ENCODE data around the gene PACSIN3.

Gene PACSIN3

DNA sequence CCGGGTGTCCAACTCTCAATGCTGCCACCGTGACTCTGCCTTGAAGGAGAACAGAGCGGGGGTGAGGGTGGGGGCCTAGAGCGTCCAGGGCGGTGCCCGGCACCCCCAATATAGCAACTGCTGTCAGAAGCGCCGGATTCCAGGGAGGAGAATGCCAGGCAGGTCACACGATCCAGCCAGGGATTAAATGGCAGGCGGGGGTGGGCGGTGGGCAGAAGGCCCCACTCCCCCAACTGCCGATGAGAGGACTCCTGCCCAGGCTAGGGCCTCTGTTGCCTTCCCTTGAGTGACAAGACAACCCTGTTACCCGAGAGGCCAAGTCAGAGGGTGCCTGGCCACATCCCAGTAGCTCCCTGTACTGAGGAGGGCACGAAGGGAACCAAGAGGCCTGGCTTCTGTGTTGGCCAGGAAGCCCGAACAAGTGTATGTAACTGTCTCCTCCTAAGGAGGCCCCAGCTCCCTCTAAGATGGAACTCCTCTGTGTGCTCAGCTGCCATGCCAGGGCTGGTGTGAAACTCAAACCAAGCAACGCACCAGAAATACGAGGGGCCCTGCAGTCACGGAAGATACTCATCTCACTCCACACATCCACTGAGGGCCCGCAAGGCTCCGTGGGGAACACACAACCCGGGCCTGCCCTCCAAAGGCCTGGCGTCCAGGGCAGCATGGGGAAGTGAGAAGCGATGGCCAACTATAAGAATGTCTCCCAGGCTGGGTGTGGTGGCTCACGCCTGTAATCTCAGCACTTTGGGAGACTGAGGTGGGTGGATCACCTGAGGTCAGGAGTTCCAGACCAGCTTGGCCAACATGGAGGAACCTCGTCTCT, 3.0 kb downstream of the PACSIN3 start:
- Histone ChIP-seq H3K36me3 (no peaks in the 10 kb centered on the region), H3K4me3 (ENCODE audit: low read depth, low read length) (no peak overlapping the region), H3K27me3 (no peaks in the 10 kb centered on the region), H3K4me1 (no peaks in the 10 kb centered on the region), H3K9me3 (no peaks in the 10 kb centered on the region)
- DNase-seq: no peak
- TF ChIP-seq, protein P1, sequence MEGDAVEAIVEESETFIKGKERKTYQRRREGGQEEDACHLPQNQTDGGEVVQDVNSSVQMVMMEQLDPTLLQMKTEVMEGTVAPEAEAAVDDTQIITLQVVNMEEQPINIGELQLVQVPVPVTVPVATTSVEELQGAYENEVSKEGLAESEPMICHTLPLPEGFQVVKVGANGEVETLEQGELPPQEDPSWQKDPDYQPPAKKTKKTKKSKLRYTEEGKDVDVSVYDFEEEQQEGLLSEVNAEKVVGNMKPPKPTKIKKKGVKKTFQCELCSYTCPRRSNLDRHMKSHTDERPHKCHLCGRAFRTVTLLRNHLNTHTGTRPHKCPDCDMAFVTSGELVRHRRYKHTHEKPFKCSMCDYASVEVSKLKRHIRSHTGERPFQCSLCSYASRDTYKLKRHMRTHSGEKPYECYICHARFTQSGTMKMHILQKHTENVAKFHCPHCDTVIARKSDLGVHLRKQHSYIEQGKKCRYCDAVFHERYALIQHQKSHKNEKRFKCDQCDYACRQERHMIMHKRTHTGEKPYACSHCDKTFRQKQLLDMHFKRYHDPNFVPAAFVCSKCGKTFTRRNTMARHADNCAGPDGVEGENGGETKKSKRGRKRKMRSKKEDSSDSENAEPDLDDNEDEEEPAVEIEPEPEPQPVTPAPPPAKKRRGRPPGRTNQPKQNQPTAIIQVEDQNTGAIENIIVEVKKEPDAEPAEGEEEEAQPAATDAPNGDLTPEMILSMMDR (IDR thresholded peaks at IDR 0.05; ENCODE audit: low read depth, low read length): no peak

DNA sequence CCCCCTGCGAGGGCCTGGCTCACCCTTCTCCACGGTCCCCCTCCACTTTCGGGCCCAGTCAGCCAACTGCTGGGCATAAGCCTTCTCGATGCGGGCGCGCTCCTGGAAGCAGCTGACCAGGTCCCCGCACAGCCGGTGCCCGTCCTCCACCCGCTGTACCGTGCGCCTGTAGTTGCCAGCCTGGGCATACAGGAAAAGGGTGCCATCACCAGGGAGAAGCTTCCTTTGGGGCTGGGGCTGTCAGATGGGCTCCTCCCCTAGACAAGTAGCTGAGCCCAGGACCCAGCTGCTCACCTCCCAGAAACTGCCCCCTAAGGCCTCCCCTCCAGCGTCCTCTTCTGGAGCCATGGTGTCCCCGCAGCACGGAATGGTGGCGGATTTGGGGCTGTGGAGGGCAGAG, 3.9 kb downstream of the PACSIN3 start:
- Histone ChIP-seq H3K36me3 (no peaks in the 10 kb centered on the region), H3K27me3 (no peaks in the 10 kb centered on the region), H3K4me3 (ENCODE audit: low read depth, low read length) (no peak overlapping the region), H3K4me1 (peaks cover 6% of the 10 kb centered on the region), H3K9me3 (no peaks in the 10 kb centered on the region)
- DNase-seq: no peak
- TF ChIP-seq, protein P1 (IDR thresholded peaks at IDR 0.05; ENCODE audit: low read depth, low read length): no peak

DNA sequence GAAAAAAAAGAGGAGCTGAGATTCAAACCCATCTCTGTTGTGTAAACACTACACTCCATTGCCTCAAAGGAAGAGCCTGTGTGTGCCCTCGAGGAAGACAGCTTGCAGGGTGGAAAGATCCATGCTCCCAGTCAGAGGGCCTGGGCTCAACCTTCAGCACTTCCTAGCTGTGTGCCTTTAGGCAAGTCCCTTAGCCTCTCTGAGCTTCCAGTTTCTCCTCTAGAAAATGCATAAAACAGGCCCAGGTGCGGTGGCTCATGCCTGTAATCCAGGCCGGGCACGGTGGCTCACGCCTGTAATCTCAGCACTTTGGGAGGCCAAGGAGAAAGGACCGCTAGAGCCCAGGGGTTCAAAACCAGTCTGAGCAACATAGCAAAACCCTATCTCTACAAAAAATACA, 5.0 kb downstream of the PACSIN3 start:
- TF ChIP-seq, protein P1 (IDR thresholded peaks at IDR 0.05; ENCODE audit: low read depth, low read length): no peak
- no peaks in the 10 kb centered on the region for H3K27me3 ChIP-seq
- no peaks in the 10 kb centered on the region for H3K9me3 ChIP-seq
- H3K4me3 ChIP-seq (ENCODE audit: low read depth, low read length): no peak overlapping the region
- no peaks in the 10 kb centered on the region for H3K36me3 ChIP-seq
- no peak for DNase-seq
- peaks cover 6% of the 10 kb centered on the region for H3K4me1 ChIP-seq

DNA sequence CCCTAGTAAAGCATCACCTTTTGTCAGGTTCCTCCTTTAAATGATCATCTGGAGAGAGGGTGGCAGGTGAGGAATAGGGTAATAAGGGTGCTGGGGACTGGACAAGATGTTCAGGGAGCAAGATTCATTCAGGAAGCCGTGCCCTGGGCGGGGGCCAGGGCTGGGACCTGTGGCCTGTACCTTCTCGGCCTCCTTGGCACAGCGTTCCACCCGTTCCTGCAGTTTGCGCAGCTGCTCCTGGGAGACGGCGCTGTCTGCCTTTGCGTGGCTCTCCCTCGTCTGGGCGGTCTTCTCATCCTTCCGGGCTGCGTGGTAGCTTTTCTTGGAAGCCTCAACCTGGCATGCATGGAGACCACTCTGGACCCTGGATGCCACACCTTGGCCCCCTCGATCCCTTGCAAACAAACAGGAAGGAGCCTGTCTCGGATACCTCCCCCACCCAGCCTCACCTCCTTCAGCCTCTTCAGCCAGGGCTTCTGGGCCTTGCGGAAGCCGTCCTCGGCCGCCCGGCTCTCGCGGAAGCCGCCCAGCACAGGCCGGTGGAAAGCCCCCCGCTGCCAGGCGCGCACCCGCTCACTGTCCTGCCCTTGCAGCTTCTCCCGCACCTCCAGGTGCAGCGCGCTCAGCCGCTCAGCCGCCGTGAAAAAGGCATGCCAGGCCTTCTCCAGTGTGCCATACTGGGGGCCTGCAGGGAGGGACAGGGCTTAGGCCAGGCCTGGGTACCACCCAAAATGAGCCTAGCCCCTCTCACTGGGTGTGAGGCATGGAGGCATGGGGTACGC, 6.0 kb downstream of the PACSIN3 start:
- H3K36me3 ChIP-seq: no peaks in the 10 kb centered on the region; the same call in none of the 2 replicates
- H3K27me3 ChIP-seq: no peaks in the 10 kb centered on the region
- no peak for DNase-seq
- TF ChIP-seq, protein P1 (IDR thresholded peaks at IDR 0.05; ENCODE audit: low read depth, low read length): no peak
- H3K4me3 ChIP-seq (ENCODE audit: low read depth, low read length): no peak overlapping the region
- peaks cover 6% of the 10 kb centered on the region for H3K4me1 ChIP-seq
- H3K9me3 ChIP-seq: no peaks in the 10 kb centered on the region

DNA sequence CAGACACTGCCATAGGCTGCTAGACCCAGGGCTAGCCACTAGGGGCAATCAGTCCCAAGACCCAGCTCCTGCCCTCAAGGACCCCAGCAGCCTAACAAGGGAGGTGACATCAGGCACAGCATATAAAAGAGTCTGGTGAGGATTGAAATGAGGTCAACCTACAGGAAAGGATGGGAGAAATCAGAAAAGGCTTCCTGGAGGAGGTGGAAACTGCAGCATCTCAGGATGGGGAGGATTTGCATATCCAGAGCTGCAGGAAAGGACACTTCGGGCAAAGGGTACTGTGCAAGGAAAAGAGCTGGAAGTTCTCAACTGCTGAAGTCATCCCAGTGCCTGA, 6.6 kb downstream of the PACSIN3 start:
- Histone ChIP-seq H3K27me3 (no peaks in the 10 kb centered on the region), H3K4me3 (ENCODE audit: low read depth, low read length) (no peak overlapping the region), H3K36me3 (peaks cover 6% of the 10 kb centered on the region), H3K9me3 (no peaks in the 10 kb centered on the region), H3K4me1 (peaks cover 6% of the 10 kb centered on the region)
- peak; percentile 50 for DNase-seq
- TF ChIP-seq, protein P1 (IDR thresholded peaks at IDR 0.05; ENCODE audit: low read depth, low read length): peak; percentile 59

Measured in BE2C (cell line).